Fibroblast of pulmonary artery (primary cell): Measurements from ENCODE around the gene CBS.

Source experiments
- DNase-seq: peaks from one replicate; pipeline ENCODE4 v3.0.0-alpha.2; 2010; ENCODE audit warnings: low read depth
- H3K4me3 ChIP-seq: replicated peaks from 2 replicates; pipeline ENCODE4 v1.5.1; 2011; ENCODE audit warnings: low read depth, mild to moderate bottlenecking, control low read depth, low read length, moderate library complexity
- TF ChIP-seq, protein P1 (sequence below): IDR thresholded peaks from 2 replicates; pipeline ENCODE4 v1.5.1; 2011; ENCODE audit warnings: mild to moderate bottlenecking, control low read depth, low read length, inconsistent platforms; ENCODE audit errors: missing control alignments

CBS gene

DNA sequence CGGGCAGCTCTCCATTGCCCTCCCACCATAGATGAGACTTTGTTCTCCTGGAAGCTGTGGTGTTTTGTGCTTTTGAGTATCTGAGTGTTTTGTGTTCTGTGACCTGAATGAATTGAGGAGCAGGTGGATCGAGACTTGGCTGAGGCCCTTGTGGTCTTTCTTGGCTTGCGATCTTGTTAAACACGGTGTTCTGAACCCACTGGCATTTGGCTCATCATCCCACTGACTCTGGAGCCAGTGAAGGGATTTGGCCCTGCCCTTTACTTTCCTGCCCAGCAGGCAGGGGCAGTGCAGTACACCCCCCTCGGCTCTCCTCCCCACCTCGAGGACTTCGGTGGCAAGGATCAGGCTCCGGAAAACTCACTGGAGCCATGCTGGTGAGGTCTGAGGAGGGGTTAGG lies 70.7 kb downstream of the CBS start:
- TF ChIP-seq, protein P1, sequence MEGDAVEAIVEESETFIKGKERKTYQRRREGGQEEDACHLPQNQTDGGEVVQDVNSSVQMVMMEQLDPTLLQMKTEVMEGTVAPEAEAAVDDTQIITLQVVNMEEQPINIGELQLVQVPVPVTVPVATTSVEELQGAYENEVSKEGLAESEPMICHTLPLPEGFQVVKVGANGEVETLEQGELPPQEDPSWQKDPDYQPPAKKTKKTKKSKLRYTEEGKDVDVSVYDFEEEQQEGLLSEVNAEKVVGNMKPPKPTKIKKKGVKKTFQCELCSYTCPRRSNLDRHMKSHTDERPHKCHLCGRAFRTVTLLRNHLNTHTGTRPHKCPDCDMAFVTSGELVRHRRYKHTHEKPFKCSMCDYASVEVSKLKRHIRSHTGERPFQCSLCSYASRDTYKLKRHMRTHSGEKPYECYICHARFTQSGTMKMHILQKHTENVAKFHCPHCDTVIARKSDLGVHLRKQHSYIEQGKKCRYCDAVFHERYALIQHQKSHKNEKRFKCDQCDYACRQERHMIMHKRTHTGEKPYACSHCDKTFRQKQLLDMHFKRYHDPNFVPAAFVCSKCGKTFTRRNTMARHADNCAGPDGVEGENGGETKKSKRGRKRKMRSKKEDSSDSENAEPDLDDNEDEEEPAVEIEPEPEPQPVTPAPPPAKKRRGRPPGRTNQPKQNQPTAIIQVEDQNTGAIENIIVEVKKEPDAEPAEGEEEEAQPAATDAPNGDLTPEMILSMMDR = no peak
- no peak overlapping the region for H3K4me3 ChIP-seq
- DNase-seq = no peak
